OCI-LY1 (cell line): ENCODE measurements around the gene B4GALNT1.
"Not testable (repeated sequence)": the region's sequence is repeated elsewhere in the genome, so short reads cannot be mapped to it uniquely, and the experiment has no call there.

Source experiments
- EZH2 ChIP-seq: fragments of 200-600 bp; sonication (generic), shearing (Covaris generic); IDR thresholded peaks from 2 replicates; pipeline ENCODE4 v1.8.0; 2017; ENCODE audit warnings: borderline replicate concordance, mixed run types, mild to moderate bottlenecking, antibody characterized with exemption, low read length, moderate library complexity, mixed read lengths
- TF ChIP-seq, protein P1 (sequence below): fragments of 200-600 bp; sonication (generic), shearing (Covaris generic); IDR thresholded peaks from 2 replicates; pipeline ENCODE4 v1.5.1; 2017; ENCODE audit warnings: mild to moderate bottlenecking, antibody characterized with exemption, low read length, moderate library complexity, mixed read lengths

DNA sequence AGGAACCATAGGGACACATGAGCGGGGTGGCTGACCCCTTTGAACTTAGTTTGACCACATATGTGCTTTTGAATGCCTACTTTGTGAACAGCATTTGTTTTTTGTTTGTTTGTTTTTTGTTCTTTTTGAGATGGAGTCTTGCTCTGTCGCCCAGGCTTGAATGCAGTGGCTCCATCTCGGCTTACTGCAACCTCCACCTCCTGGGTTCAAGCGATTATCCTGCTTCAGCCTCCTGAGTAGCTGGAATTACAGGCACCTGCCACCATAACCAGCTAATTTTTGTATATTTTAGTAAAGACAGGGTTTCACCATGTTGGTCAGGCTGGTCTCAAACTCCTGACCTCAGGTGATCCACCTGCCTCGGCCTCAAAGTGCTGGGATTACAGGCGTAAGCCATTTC is 14.6 kb downstream of the B4GALNT1 start:
- TF ChIP-seq, protein P1, sequence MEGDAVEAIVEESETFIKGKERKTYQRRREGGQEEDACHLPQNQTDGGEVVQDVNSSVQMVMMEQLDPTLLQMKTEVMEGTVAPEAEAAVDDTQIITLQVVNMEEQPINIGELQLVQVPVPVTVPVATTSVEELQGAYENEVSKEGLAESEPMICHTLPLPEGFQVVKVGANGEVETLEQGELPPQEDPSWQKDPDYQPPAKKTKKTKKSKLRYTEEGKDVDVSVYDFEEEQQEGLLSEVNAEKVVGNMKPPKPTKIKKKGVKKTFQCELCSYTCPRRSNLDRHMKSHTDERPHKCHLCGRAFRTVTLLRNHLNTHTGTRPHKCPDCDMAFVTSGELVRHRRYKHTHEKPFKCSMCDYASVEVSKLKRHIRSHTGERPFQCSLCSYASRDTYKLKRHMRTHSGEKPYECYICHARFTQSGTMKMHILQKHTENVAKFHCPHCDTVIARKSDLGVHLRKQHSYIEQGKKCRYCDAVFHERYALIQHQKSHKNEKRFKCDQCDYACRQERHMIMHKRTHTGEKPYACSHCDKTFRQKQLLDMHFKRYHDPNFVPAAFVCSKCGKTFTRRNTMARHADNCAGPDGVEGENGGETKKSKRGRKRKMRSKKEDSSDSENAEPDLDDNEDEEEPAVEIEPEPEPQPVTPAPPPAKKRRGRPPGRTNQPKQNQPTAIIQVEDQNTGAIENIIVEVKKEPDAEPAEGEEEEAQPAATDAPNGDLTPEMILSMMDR: not testable (repeated sequence)
- not testable (repeated sequence) for TF ChIP-seq EZH2
